KOPT-K1 (cell line): Measurements from ENCODE around the gene STAB2.

Source experiments
- H3K27ac ChIP-seq: fragments of 200-600 bp; sonication (generic); 2 replicates; pipeline ENCODE4 v1.5.1; 2016; ENCODE audit warnings: antibody characterized with exemption, mild to moderate bottlenecking, low read depth, low read length; ENCODE audit not compliant: poor library complexity, severe bottlenecking
- H3K36me3 ChIP-seq: fragments of 200-600 bp; sonication (generic); 2 replicates; pipeline ENCODE4 v1.5.1; 2017; ENCODE audit warnings: antibody characterized with exemption, mild to moderate bottlenecking, low read length, moderate library complexity; ENCODE audit not compliant: insufficient read depth
- H3K9me3 ChIP-seq: fragments of 200-600 bp; sonication (generic); 2 replicates; pipeline ENCODE4 v1.5.1; 2017; ENCODE audit warnings: antibody characterized with exemption, low read length, mild to moderate bottlenecking; ENCODE audit not compliant: insufficient read depth, poor library complexity, severe bottlenecking

The STAB2 gene

DNA sequence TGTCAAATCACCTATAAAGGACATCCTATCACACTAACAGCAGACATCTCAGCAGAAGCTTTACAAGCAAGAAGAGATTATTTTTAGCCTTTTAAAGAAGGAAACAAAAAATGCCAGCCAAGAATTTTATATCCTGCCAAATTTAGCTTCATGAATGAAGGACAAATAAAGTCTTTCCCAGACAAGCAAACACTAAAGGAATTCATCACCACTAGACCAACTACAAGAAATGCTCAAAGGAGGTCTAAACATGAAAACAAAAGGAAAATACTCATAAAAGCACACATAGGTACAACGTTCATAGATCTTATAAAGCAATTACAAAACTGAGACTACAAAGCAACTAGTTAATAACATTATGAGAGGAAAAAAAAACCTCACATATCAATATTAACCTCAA lies 20.7 kb upstream of the STAB2 start:
- no peaks in the 10 kb centered on the region for H3K36me3 ChIP-seq
- H3K9me3 ChIP-seq = peaks cover 6% of the 10 kb centered on the region
- no peak overlapping the region for H3K27ac ChIP-seq

- H3K9me3 ChIP-seq = peaks cover 6% of the 10 kb centered on the region
- no peak overlapping the region for H3K27ac ChIP-seq
- no peaks in the 10 kb centered on the region for H3K36me3 ChIP-seq
Observed at GRCh38 chr12:103569278-103569677, 17.8 kb upstream of the STAB2 start.

DNA sequence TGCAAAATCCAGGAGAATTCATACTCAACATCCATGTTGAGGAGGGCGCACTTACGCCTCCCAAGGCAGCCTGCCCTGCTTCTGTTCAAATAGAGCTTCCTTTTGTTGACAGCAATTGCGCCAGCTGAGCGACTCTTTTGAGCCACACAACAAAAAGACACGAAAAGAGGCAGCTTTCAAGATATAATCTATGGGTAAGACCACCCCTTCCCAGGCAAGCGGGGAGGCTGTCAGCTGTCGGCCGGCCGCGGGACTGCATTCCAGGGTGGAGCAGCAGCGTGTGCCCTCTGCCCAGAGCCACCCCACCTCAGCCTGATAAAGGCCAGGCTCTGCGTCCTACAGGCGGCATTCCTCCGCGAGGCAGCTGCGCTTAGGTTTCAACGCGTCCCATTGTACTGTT lies 15.8 kb upstream of the STAB2 start:
- no peaks in the 10 kb centered on the region for H3K36me3 ChIP-seq
- no peaks in the 10 kb centered on the region for H3K9me3 ChIP-seq
- no peak overlapping the region for H3K27ac ChIP-seq

- Histone ChIP-seq H3K27ac (no peak overlapping the region), H3K36me3 (no peaks in the 10 kb centered on the region), H3K9me3 (no peaks in the 10 kb centered on the region)
Observed at GRCh38 chr12:103572312-103573045, 14.6 kb upstream of the STAB2 start.

DNA sequence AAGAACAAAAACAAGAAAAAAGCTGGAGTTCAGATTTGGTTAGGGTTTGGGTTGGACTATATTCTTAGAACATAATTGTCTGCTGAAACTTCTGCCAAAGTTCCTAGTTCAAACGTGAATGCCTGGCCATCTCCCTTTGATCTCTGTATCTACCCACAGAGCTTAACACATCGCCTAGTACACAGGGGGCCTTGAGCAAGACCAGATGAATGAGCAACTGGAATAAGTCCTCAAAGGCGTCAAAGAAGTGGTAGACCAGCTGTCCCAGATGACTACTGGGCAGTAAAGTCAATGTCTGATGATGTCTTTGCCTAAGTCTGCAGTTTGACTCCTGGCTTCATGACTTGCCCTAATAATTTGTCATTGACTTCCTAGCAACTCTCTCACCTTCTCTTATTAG lies 13.9 kb upstream of the STAB2 start:
- Histone ChIP-seq H3K9me3 (no peaks in the 10 kb centered on the region), H3K36me3 (no peaks in the 10 kb centered on the region), H3K27ac (no peak overlapping the region)

GRCh38 chr12:103578926-103579325 lies 8.1 kb upstream of the STAB2 start:
- Histone ChIP-seq H3K9me3 (no peaks in the 10 kb centered on the region), H3K36me3 (no peaks in the 10 kb centered on the region), H3K27ac (no peak overlapping the region)

DNA sequence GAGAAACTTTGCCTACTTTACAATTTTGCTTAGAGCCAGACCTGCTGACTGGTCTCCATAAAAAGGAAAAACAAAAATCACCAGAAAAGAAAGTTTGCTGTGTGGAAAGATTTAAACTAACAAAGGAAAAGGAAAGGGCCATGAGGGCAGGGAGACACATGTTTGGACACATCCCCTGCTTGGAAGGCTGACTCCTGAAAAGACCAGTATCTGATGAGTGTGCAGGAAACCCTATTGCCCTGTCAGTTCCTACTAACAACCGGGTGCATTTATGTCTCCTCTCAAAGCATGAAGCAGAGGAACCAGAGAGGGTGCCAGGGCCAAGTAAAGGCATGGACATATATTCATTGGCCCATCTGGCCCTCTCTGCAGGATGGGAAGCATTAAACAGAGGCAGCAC lies 7.0 kb upstream of the STAB2 start:
- H3K27ac ChIP-seq = no peak overlapping the region

DNA sequence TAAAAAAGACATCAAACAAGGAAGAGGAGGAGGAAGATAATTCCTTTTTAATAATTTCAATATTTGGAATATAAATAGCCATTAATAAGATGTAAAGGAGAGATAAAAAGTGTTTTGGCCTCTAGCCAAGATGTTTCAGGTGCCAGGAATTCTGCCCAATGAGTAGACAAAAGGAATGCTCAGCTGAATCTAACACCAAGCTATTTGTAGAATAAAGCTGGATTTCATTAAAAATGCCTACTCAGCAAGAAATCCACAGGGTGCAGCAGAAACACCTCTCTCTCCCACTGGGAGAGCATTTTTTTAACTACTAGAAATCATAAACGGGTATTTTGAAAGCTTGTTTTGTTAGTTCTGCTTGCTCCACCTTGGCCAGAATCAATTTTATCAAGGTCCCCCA lies 4.1 kb upstream of the STAB2 start:
- Histone ChIP-seq H3K9me3 (no peaks in the 10 kb centered on the region), H3K27ac (no peak overlapping the region), H3K36me3 (no peaks in the 10 kb centered on the region)

More for the DNA sequence above, 7.0 kb upstream of the STAB2 start:
- Histone ChIP-seq H3K36me3 (no peaks in the 10 kb centered on the region), H3K9me3 (no peaks in the 10 kb centered on the region)

- H3K27ac ChIP-seq = no peak overlapping the region
- no peaks in the 10 kb centered on the region for H3K9me3 ChIP-seq
- no peaks in the 10 kb centered on the region for H3K36me3 ChIP-seq
Observed at GRCh38 chr12:103586132-103586531, 941 bp upstream of the STAB2 start.

GRCh38 chr12:103588680-103589079 lies 1.6 kb downstream of the STAB2 start:
- Histone ChIP-seq H3K36me3 (no peaks in the 10 kb centered on the region), H3K27ac (no peak overlapping the region), H3K9me3 (no peaks in the 10 kb centered on the region)

DNA sequence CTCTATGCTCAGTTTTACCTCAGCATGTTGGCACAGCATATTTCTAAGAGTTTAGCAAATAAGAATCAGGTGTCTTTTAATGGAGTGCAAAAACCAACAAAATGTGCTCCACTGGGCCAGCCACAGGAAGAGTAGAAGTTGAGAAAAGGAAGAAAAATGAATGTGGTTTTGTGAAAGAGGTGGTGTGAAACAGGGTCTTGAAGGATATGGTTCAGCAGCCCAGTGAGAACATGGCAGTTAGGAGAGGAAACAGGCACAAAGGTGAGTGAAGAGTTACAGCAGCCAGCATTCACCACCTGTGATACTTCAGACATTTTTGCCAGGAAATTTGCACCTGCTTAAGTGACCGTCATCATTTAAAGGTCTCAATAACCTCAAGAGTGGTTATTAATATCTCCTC lies 2.4 kb downstream of the STAB2 start:
- Histone ChIP-seq H3K9me3 (no peaks in the 10 kb centered on the region), H3K36me3 (no peaks in the 10 kb centered on the region), H3K27ac (no peak overlapping the region)

DNA sequence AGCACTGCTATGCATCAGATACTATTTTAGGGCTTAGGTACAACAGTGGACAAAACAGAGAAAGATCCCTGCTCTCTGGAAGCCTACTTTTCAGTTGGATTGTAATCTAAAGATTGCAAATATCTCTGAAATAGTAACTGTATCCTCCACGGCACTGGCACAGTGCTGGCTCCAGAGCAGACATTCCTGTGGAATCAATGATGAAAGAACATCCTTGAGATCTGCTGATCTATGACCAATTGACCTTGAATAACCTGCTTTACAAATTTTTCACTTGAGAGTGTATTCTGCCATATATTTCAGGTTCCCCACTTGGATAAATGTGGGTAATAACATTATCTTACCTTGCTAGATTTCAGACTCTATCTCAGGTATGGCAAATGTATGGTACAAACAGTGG lies 3.2 kb downstream of the STAB2 start:
- H3K9me3 ChIP-seq = no peaks in the 10 kb centered on the region
- no peaks in the 10 kb centered on the region for H3K36me3 ChIP-seq
- H3K27ac ChIP-seq = no peak overlapping the region

DNA sequence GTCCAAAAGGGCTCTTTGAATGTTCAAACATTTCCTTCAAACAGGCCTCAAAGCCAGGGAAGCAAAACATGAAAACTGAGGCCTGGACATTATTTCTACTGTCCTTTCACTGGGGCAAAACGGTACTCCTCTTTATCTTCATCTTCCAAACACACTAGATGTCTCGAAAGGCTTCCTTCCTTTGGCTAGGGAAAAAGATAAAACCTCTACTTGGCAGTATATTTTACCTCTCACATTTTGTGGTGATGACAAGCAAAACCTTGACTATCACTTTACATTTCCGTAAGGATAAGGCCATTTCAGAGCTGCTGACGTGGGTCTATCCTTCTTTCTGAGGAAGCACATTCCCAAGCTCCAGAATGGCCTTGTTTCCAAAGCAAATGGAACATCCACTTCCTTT lies 9.9 kb downstream of the STAB2 start:
- no peak overlapping the region for H3K27ac ChIP-seq
- H3K36me3 ChIP-seq = no peaks in the 10 kb centered on the region

GRCh38 chr12:103599274-103599673 lies 12.2 kb downstream of the STAB2 start:
- H3K9me3 ChIP-seq = no peaks in the 10 kb centered on the region
- no peak overlapping the region for H3K27ac ChIP-seq
- no peaks in the 10 kb centered on the region for H3K36me3 ChIP-seq

More for the DNA sequence above, 9.9 kb downstream of the STAB2 start:
- no peaks in the 10 kb centered on the region for H3K9me3 ChIP-seq

DNA sequence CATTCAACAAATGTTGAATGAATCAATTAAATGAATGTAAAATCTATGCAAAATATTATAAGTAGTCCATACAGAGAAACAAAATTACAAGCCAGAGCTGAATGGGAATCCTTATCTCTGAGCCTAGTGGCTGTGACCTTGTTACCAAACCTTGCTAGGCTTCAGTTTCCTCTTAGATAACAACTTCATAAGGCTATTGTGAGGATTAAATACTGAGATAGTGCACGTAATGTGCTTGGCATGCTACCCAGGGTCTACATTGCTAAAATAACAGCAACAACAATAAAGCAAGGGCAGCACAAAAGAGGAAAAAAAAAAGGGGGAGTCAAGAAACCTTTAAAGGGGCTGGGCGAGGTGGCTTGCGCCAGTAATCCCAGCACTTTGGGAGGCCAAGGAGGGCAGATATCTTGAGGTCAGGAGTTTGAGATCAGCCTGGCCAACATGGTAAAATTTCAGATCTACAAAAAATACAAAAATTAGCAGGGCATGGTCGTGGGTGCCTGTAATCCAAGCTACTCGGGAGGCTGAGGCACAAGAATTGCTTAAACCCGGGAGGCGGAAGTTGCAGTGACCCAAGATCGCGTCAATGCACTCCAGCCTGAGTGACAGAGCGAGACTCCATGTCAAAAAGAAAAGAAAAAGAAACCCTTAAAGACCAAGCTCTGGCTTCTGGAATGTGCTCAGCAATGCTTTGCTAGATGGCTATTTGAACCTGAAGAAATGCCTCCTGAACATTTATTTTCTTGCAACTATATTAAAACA lies 14.1 kb downstream of the STAB2 start:
- Histone ChIP-seq H3K27ac (no peak overlapping the region), H3K9me3 (no peaks in the 10 kb centered on the region), H3K36me3 (no peaks in the 10 kb centered on the region)

DNA sequence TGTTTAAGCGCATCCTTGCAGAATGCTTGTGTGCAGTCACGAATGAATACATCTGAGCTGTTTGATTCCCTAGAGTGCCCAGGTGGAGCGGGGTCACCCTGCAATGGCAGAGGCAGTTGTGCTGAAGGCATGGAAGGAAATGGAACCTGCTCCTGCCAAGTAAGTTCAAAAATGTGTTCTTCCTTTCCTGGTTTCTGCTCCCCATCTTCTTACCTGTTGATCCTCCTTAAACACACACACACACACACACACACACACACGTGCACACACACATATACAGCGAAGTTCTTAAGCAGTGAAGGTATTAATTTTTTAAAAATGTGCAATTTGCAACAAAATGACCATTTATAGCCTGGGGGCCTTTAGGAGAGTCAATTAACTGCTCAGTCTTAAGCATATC lies 33.3 kb downstream of the STAB2 start:
- no peaks in the 10 kb centered on the region for H3K36me3 ChIP-seq
- H3K9me3 ChIP-seq = no peaks in the 10 kb centered on the region
- no peak overlapping the region for H3K27ac ChIP-seq
